GM12801 (cell line): ENCODE measurements around the gene GNLY.

Experiments
- CTCF ChIP-seq: IDR thresholded peaks from one replicate; pipeline ENCODE4 v1.5.1; 2011; ENCODE audit warnings: control low read depth; ENCODE audit not compliant: insufficient read length; ENCODE audit errors: extremely low read depth

Gene GNLY

GRCh38 chr2:85650456-85650855, 43.7 kb upstream of the GNLY start:
- TF ChIP-seq CTCF, result no peak

- TF ChIP-seq CTCF, result no peak
Measured at GRCh38 chr2:85651097-85651496, 43.1 kb upstream of the GNLY start.

- no peak for TF ChIP-seq CTCF
Measured at GRCh38 chr2:85652056-85652455, 42.1 kb upstream of the GNLY start.

- TF ChIP-seq CTCF, result no peak
Measured at GRCh38 chr2:85653996-85654395, 40.2 kb upstream of the GNLY start.

- TF ChIP-seq CTCF, result no peak
Measured at GRCh38 chr2:85655961-85656417, 38.2 kb upstream of the GNLY start.

GRCh38 chr2:85656468-85656867, 37.7 kb upstream of the GNLY start:
- no peak for TF ChIP-seq CTCF

- no peak for TF ChIP-seq CTCF
Measured at GRCh38 chr2:85659324-85659981, 34.7 kb upstream of the GNLY start.
